HL-60 (cell line): ENCODE results near the gene GPR68.

Experiments used
- CTCF ChIP-seq: IDR thresholded peaks from one replicate; pipeline ENCODE4 v1.5.1; 2011; ENCODE audit warnings: low read length, control low read depth, inconsistent platforms; ENCODE audit not compliant: insufficient read depth
- GABPA ChIP-seq: IDR thresholded peaks from 2 replicates; pipeline ENCODE4 v1.6.1; 2012; ENCODE audit warnings: low read depth
- POLR2AphosphoS5 ChIP-seq: IDR thresholded peaks from 2 replicates; pipeline ENCODE4 v1.6.1; 2012; ENCODE audit warnings: low read depth
- REST ChIP-seq: IDR thresholded peaks from 2 replicates; pipeline ENCODE4 v1.6.1; 2012; ENCODE audit warnings: low read depth; ENCODE audit not compliant: insufficient replicate concordance
- SPI1 ChIP-seq: IDR thresholded peaks from 2 replicates; pipeline ENCODE4 v1.6.1; 2012; ENCODE audit warnings: low read depth, mild to moderate bottlenecking, borderline replicate concordance

- no peak for TF ChIP-seq CTCF
- TF ChIP-seq REST = no peak
- TF ChIP-seq POLR2AphosphoS5 = no peak
- no peak for TF ChIP-seq SPI1
- no peak for TF ChIP-seq GABPA
These were observed 57.2 kb downstream of the GPR68 start for GRCh38 chr14:91187271-91187670.
